Measurements from ENCODE around the gene KRT73. TPM values are rescaled to one million over a fixed set of nuclear protein-coding genes. Genes with fewer than 3 reads are reported as not detected.

Gene KRT73
- total RNA-seq, 4 donors from 2014 or later = not detected

GRCh38 chr12:52607314-52607713, 11.0 kb downstream of the KRT73 start:
- no peaks in the 10 kb centered on the region for H3K9me3 ChIP-seq
- H3K36me3 ChIP-seq = no peaks in the 10 kb centered on the region
- H3K4me3 ChIP-seq = no peak overlapping the region
- 40% methylated on average over 1 of the region's 1 CpG; no CpG with 5 or more reads in 1 of the 2 donors for WGBS, 2 donors (ENCODE audit: low coverage in 1 of 2)
- TF ChIP-seq EP300 (IDR thresholded peaks at IDR 0.05) (no peak), CTCF (IDR thresholded peaks at IDR 0.05) (no peak), POLR2AphosphoS5 (IDR thresholded peaks at IDR 0.05) (no peak), POLR2A (IDR thresholded peaks at IDR 0.05) (no peak)
- H3K4me1 ChIP-seq = no peaks in the 10 kb centered on the region
- peaks cover 54% of the 10 kb centered on the region for H3K27me3 ChIP-seq
- no peak for ATAC-seq
- H3K27ac ChIP-seq = no peak overlapping the region

GRCh38 chr12:52606581-52607218, 11.7 kb downstream of the KRT73 start:
- no peaks in the 10 kb centered on the region for H3K36me3 ChIP-seq
- no peak for TF ChIP-seq CTCF (IDR thresholded peaks at IDR 0.05)
- no peak for TF ChIP-seq POLR2AphosphoS5 (IDR thresholded peaks at IDR 0.05)
- no peak for TF ChIP-seq POLR2A (IDR thresholded peaks at IDR 0.05)
- no peak for TF ChIP-seq EP300 (IDR thresholded peaks at IDR 0.05)
- no peak overlapping the region for H3K27ac ChIP-seq
- H3K27me3 ChIP-seq = peaks cover 57% of the 10 kb centered on the region
- H3K4me1 ChIP-seq = no peaks in the 10 kb centered on the region
- H3K9me3 ChIP-seq = no peaks in the 10 kb centered on the region
- WGBS, 2 donors (ENCODE audit: low coverage in 1 of 2) = 79% methylated on average over 3 to 5 of the region's 7 CpGs
- H3K4me3 ChIP-seq = no peak overlapping the region
- no peak for ATAC-seq

- ATAC-seq = no peak
- Histone ChIP-seq H3K4me3 (no peak overlapping the region), H3K27ac (no peak overlapping the region)
Measured at GRCh38 chr12:52606096-52606495, 12.3 kb downstream of the KRT73 start.

GRCh38 chr12:52605542-52605941, 12.8 kb downstream of the KRT73 start:
- H3K9me3 ChIP-seq = no peaks in the 10 kb centered on the region
- no peaks in the 10 kb centered on the region for H3K36me3 ChIP-seq
- peaks cover 57% of the 10 kb centered on the region for H3K27me3 ChIP-seq
- H3K4me1 ChIP-seq = no peaks in the 10 kb centered on the region
- TF ChIP-seq EP300 (IDR thresholded peaks at IDR 0.05) = no peak
- no peak for TF ChIP-seq CTCF (IDR thresholded peaks at IDR 0.05)
- TF ChIP-seq POLR2AphosphoS5 (IDR thresholded peaks at IDR 0.05) = no peak
- no peak for TF ChIP-seq POLR2A (IDR thresholded peaks at IDR 0.05)
- ATAC-seq = no peak
- WGBS, 2 donors (ENCODE audit: low coverage in 1 of 2) = 60 to 67% methylated on average over 1 of the region's 1 CpG
- H3K27ac ChIP-seq = no peak overlapping the region
- H3K4me3 ChIP-seq = no peak overlapping the region

More at GRCh38 chr12:52606096-52606495, 12.3 kb downstream of the KRT73 start:
- H3K27me3 ChIP-seq = peaks cover 57% of the 10 kb centered on the region
- no peaks in the 10 kb centered on the region for H3K4me1 ChIP-seq
- H3K9me3 ChIP-seq = no peaks in the 10 kb centered on the region
- TF ChIP-seq EP300 (IDR thresholded peaks at IDR 0.05) (no peak), CTCF (IDR thresholded peaks at IDR 0.05) (no peak), POLR2AphosphoS5 (IDR thresholded peaks at IDR 0.05) (no peak), POLR2A (IDR thresholded peaks at IDR 0.05) (no peak)
- no peaks in the 10 kb centered on the region for H3K36me3 ChIP-seq
- 47 to 52% methylated on average over 3 of the region's 3 CpGs for WGBS, 2 donors (ENCODE audit: low coverage in 1 of 2)

GRCh38 chr12:52604859-52605258, 13.5 kb downstream of the KRT73 start:
- no peak overlapping the region for H3K27ac ChIP-seq
- TF ChIP-seq CTCF (IDR thresholded peaks at IDR 0.05) (no peak), POLR2A (IDR thresholded peaks at IDR 0.05) (no peak), EP300 (IDR thresholded peaks at IDR 0.05) (no peak), POLR2AphosphoS5 (IDR thresholded peaks at IDR 0.05) (no peak)
- no peaks in the 10 kb centered on the region for H3K9me3 ChIP-seq
- H3K4me1 ChIP-seq = no peaks in the 10 kb centered on the region
- H3K36me3 ChIP-seq = no peaks in the 10 kb centered on the region
- no peak overlapping the region for H3K4me3 ChIP-seq
- H3K27me3 ChIP-seq = peaks cover 57% of the 10 kb centered on the region
- ATAC-seq = no peak
